Endothelial cell of umbilical vein (primary cell): ENCODE results near the gene ADARB1. TPM values are rescaled to one million over a fixed set of nuclear protein-coding genes. Genes with fewer than 3 reads are reported as not detected.

Experiments used
- BruUV-seq: library from RNA; stranded (reverse); fragments of 400-500 nt; replicated peaks from 2 replicates; lab custom pipeline; 2021; lab: Mats Ljungman, UMichigan
- CTCF ChIA-PET: fragments of 300-600, 350-600 bp; sonication (Branson Sonifier 250); formaldehyde crosslinking; loops from one replicate; lab custom pipeline; 2021; ENCODE audit warnings: antibody characterized with exemption, inconsistent platforms; lab: Charles Lee
- POLR2A ChIA-PET: fragments of 300-600, 350-600 bp; sonication (Branson Sonifier 250); formaldehyde crosslinking; loops from one replicate; lab custom pipeline; 2021; ENCODE audit warnings: antibody characterized with exemption, inconsistent platforms; lab: Charles Lee
- DNase-seq: peaks from one replicate; pipeline ENCODE4 v3.0.0-alpha.2; 2011; ENCODE audit warnings: low read depth, low spot score
- FAIRE-seq: peaks from 2 replicates; lab custom pipeline; 2011; peaks lifted over from hg19 to GRCh38; lab: Jason Lieb, UNC
- H2AFZ ChIP-seq: 2 replicates; pipeline ENCODE4 v1.6.0; 2012; ENCODE audit warnings: low read depth, low read length, control low read depth, inconsistent platforms
- H3K27ac ChIP-seq: 2 replicates; pipeline ENCODE4 v1.5.1; 2011; ENCODE audit warnings: low read depth, mild to moderate bottlenecking, control low read depth, low read length, moderate library complexity; ENCODE audit not compliant: insufficient read depth
- H3K27me3 ChIP-seq, 2 experiments: 2 replicates each; pipeline versions ENCODE4 v1.6.0 to v1.6.1; 2011; ENCODE audit warnings: low read length in 2 of 2, mixed read lengths in 1 of 2; ENCODE audit not compliant: control insufficient read depth in 2 of 2, insufficient read depth in 2 of 2
- H3K36me3 ChIP-seq, 2 experiments: 2 replicates in 1 of 2; 3 replicates in 1 of 2; pipeline ENCODE4 v1.5.1; 2011; ENCODE audit warnings: low read length in 2 of 2, mild to moderate bottlenecking in 1 of 2, moderate library complexity in 1 of 2; ENCODE audit not compliant: control insufficient read depth in 2 of 2, insufficient read depth in 2 of 2; ENCODE audit errors: extremely low read depth in 1 of 2
- H3K4me1 ChIP-seq: 3 replicates; pipeline ENCODE4 v1.5.1; 2011; ENCODE audit warnings: mild to moderate bottlenecking, low read length; ENCODE audit not compliant: control insufficient read depth, insufficient read depth; ENCODE audit errors: extremely low read depth
- H3K4me2 ChIP-seq: 2 replicates; pipeline ENCODE4 v1.6.1; 2011; ENCODE audit warnings: low read length, control low read depth, mixed read lengths; ENCODE audit not compliant: insufficient read depth
- H3K4me3 ChIP-seq, 3 experiments: fragments of 200-600 bp in 1 of 3; sonication (generic), shearing (Covaris generic) in 1 of 3; replicated peaks in 1 of 3; 2 replicates each; pipeline ENCODE4 v1.5.1; 2011 to 2016; ENCODE audit warnings: control low read depth in 3 of 3, low read length in 3 of 3, mild to moderate bottlenecking in 2 of 3, inconsistent platforms in 1 of 3, low read depth in 1 of 3, moderate library complexity in 1 of 3; ENCODE audit not compliant: insufficient read depth in 1 of 3
- H3K79me2 ChIP-seq: 2 replicates; pipeline ENCODE4 v1.6.0; 2012; ENCODE audit warnings: low read length, inconsistent platforms; ENCODE audit not compliant: control insufficient read depth, insufficient read depth
- H3K9ac ChIP-seq: replicated peaks from 2 replicates; pipeline ENCODE3; 2011; ENCODE audit warnings: low read length, control low read depth; ENCODE audit not compliant: insufficient read depth; ENCODE audit errors: extremely low read depth
- H3K9me1 ChIP-seq: replicated peaks from 3 replicates; pipeline ENCODE4 v1.6.0; 2011; ENCODE audit warnings: mild to moderate bottlenecking, low read length; ENCODE audit not compliant: control insufficient read depth, insufficient read depth; ENCODE audit errors: extremely low read depth
- H3K9me3 ChIP-seq: replicated peaks from 2 replicates; pipeline ENCODE4 v1.5.1; 2012; ENCODE audit warnings: low read length, inconsistent platforms; ENCODE audit not compliant: control insufficient read depth, insufficient read depth
- H4K20me1 ChIP-seq: replicated peaks from 2 replicates; pipeline ENCODE3; 2011; ENCODE audit warnings: mild to moderate bottlenecking, low read length; ENCODE audit not compliant: control insufficient read depth, insufficient read depth; ENCODE audit errors: extremely low read depth
- FOS ChIP-seq: IDR thresholded peaks from 2 replicates; pipeline ENCODE4 v1.6.1; 2011; ENCODE audit warnings: mild to moderate bottlenecking, low read length, moderate library complexity, borderline replicate concordance; ENCODE audit not compliant: insufficient read depth
- JUN ChIP-seq: IDR thresholded peaks from 2 replicates; pipeline ENCODE4 v1.6.1; 2011; ENCODE audit warnings: borderline replicate concordance, low read depth; ENCODE audit not compliant: insufficient read length, insufficient read depth
- MAX ChIP-seq: IDR thresholded peaks from 2 replicates; pipeline ENCODE4 v1.6.1; 2011; ENCODE audit not compliant: insufficient read depth, insufficient read length
- MYC ChIP-seq: IDR thresholded peaks from one replicate; pipeline ENCODE4 v1.6.1; 2011; ENCODE audit warnings: mild to moderate bottlenecking, low read depth, low read length
- POLR2AphosphoS5 ChIP-seq: IDR thresholded peaks from 2 replicates; pipeline ENCODE4 v1.6.1; 2012; ENCODE audit warnings: low read depth, mild to moderate bottlenecking, control low read depth, low read length, moderate library complexity; ENCODE audit not compliant: insufficient read depth
- dilution Hi-C: fragments of 300-500 bp; cut with MboI; formaldehyde crosslinking; loops from one replicate; pipeline ENCODE4 v1.15.0; 2019; ENCODE audit warnings: low sequenced_read_pairs; ENCODE audit not compliant: extremely low pct_ligation_motif_present
- intact Hi-C: fragments of 100-400 bp; cut with micrococcal nuclease; formaldehyde crosslinking; loops from one replicate; pipeline ENCODE4 v1.10.0; 2022
- polyA plus RNA-seq, 4 experiments: library from polyadenylated mRNA; depleted of rRNA in 3 of 4; stranded (reverse) in 3 of 4; unstranded in 1 of 4; fragments of >200 nt; gene quantifications; 2 replicates each; pipeline versions ENCODE4 v1.2.1 to v1.2.3, GENCODE V29; 2011 to 2012; ENCODE audit warnings: missing spikeins in 1 of 4
- total RNA-seq: library from RNA; stranded (reverse); gene quantifications from 2 replicates; pipeline ENCODE4 v1.2.3, GENCODE V29; 2021
- TF ChIP-seq, protein P1 (sequence below), 2 donors: IDR thresholded peaks; 1 replicate in 1 of 2; 2 replicates in 1 of 2; pipeline ENCODE4 v1.5.1; 2011; ENCODE audit warnings: low read length in 2 of 2, mild to moderate bottlenecking in 2 of 2, moderate library complexity in 2 of 2, control low read depth in 1 of 2, inconsistent platforms in 1 of 2, low read depth in 1 of 2; ENCODE audit not compliant: insufficient read depth in 1 of 2; ENCODE audit errors: extremely low read depth in 1 of 2

ADARB1 gene
- total and polyA plus RNA-seq, 2 donors (not counting 3 experiments of a cell fraction or from before 2014, with no cell fraction given) = 32.5 to 54.3 TPM

- intact Hi-C loops (no loop called here), dilution Hi-C loops (no loop called here)
- ChIA-PET CTCF (no interaction called here), POLR2A (no interaction called here)
- Histone ChIP-seq H3K4me1 (peaks cover 13% of the 10 kb centered on the region), H3K9me1 (no peaks in the 10 kb centered on the region), H3K79me2 (peaks cover 28% of the 10 kb centered on the region), H3K9me3 (no peaks in the 10 kb centered on the region), H3K36me3 (no peaks in the 10 kb centered on the region), H4K20me1 (no peaks in the 10 kb centered on the region), H3K9ac (no peak overlapping the region), H3K4me3 (no peak overlapping the region), H3K27ac (no peak overlapping the region), H3K27me3 (no peaks in the 10 kb centered on the region), H3K4me2 (no peak overlapping the region), H2AFZ (no peak overlapping the region)
- TF ChIP-seq JUN (no peak), MYC (no peak), POLR2AphosphoS5 (no peak), FOS (no peak), MAX (no peak)
- TF ChIP-seq, protein P1, sequence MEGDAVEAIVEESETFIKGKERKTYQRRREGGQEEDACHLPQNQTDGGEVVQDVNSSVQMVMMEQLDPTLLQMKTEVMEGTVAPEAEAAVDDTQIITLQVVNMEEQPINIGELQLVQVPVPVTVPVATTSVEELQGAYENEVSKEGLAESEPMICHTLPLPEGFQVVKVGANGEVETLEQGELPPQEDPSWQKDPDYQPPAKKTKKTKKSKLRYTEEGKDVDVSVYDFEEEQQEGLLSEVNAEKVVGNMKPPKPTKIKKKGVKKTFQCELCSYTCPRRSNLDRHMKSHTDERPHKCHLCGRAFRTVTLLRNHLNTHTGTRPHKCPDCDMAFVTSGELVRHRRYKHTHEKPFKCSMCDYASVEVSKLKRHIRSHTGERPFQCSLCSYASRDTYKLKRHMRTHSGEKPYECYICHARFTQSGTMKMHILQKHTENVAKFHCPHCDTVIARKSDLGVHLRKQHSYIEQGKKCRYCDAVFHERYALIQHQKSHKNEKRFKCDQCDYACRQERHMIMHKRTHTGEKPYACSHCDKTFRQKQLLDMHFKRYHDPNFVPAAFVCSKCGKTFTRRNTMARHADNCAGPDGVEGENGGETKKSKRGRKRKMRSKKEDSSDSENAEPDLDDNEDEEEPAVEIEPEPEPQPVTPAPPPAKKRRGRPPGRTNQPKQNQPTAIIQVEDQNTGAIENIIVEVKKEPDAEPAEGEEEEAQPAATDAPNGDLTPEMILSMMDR (IDR thresholded peaks at IDR 0.05; ENCODE audit: extremely low read depth in 1 of 2, insufficient read depth in 1 of 2, low read depth in 1 of 2, low read length in 2 of 2) = no peak
- no TSS peak for BruUV-seq
- DNase-seq = no peak
- FAIRE-seq = no peak
These were observed 10.6 kb downstream of the ADARB1 start for GRCh38 chr21:45084881-45085536.
